ENCODE data around the gene TERT. TPM values are rescaled to one million over a fixed set of nuclear protein-coding genes. Genes with fewer than 3 reads are reported as not detected.

TERT gene
- total and polyA plus RNA-seq, 2 donors (not counting 1 experiment from before 2014, with no cell fraction given): 0.24 to 0.39 TPM

DNA sequence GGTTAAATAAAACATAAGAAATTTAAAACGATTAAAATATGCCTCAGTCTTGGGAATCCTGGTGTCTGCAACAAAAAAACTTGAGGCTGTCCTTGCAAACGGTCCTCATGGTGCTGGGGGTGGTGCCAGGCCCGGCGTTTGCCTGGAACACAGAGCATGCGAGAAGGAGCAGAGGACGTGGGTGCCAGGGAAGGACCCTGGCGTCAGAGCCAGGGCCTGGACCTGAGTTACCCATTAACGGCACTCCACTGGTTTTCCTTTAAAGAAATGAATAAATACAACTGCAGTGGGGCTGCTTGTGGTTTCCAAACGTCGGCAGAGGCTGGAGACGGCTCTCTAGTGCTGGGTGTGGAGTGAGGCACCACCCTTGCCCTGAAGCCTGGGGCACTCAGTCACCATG lies 69.8 kb downstream of the TERT start, which contains the start of gene SLC6A18:
Gene SLC6A18 (plus strand): TSS at position 301 of the 400 bp plus-strand sequence. CDS start 97 bp downstream, at position 398.
- no peaks in the 10 kb centered on the region for H3K4me1 Mint-ChIP-seq

DNA sequence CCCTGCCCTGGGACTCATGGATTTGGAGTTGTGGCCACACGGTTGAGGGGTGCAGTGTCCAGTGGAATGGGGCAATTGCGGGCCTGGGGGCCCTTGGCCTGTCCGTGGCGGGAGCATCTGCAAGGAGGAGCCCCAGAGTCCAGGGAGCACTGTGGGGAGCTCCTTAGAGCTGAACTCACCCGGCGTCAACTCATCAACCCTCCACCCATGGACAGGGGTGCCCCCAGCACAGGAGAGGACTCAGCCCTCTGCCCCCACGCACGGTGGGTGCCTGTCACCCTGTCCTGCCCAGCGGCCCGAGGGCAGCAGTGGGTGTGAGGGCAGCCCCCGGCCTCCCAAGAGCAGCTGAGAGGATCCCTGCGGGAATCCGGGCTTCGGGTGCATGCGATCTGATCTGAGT lies 70.2 kb downstream of the TERT start:
- Mint-ChIP-seq H3K4me1 (no peaks in the 10 kb centered on the region), H3K4me3 (no peak overlapping the region), H3K27ac (no peak overlapping the region), H3K27me3 (peaks cover 8% of the 10 kb centered on the region), H3K9me3 (ENCODE audit: insufficient read depth) (no peaks in the 10 kb centered on the region)
- peaks cover 0 to 3% (median 0%) of the 10 kb centered on the region in 4 experiments for H3K27me3 ChIP-seq (replicated peaks in 1 of 4; ENCODE audit: control extremely low read depth in 1 of 4, control insufficient read depth in 3 of 4, insufficient read depth in 4 of 4, low read length in 3 of 4)
- POLR2A ChIA-PET: no interaction called here
- no peaks in the 10 kb centered on the region for H3K79me2 ChIP-seq (ENCODE audit: control insufficient read depth, insufficient read depth, low read length)
- no peak overlapping the region for H3K4me2 ChIP-seq (replicated peaks; ENCODE audit: low read depth, low read length, poor library complexity, severe bottlenecking)
- no peaks in the 10 kb centered on the region for H3K9me3 ChIP-seq (ENCODE audit: control extremely low read depth in 1 of 3, control insufficient read depth in 2 of 3, insufficient read depth in 1 of 3, low read length in 2 of 3)
- H3K4me3 ChIP-seq (ENCODE audit: control extremely low read depth in 1 of 5, extremely low read depth in 1 of 5, insufficient read depth in 1 of 5, low read depth in 2 of 5, low read length in 4 of 5): no peak overlapping the region
- H3K9ac ChIP-seq (ENCODE audit: low read length): no peak overlapping the region
- H4K20me1 ChIP-seq (ENCODE audit: control insufficient read depth, insufficient read depth, low read length, poor library complexity, severe bottlenecking): no peaks in the 10 kb centered on the region
- intact Hi-C loops (cut with micrococcal nuclease): no loop called here
- WGBS (ENCODE audit: insufficient coverage): 90% methylated on average over 9 of the region's 15 CpGs
- H3K4me1 ChIP-seq (ENCODE audit: control insufficient read depth in 2 of 2, insufficient read depth in 2 of 2, low read length in 2 of 2): no peaks in the 10 kb centered on the region
- TF ChIP-seq EZH2 (IDR thresholded peaks at IDR 0.05; ENCODE audit: borderline replicate concordance, insufficient read depth, low read depth, low read length, poor library complexity, severe bottlenecking): no peak
- no peaks in the 10 kb centered on the region for H3K36me3 ChIP-seq (replicated peaks in 1 of 2; ENCODE audit: control extremely low read depth in 1 of 2, control insufficient read depth in 1 of 2, extremely low read depth in 1 of 2, insufficient read depth in 2 of 2, low read length in 1 of 2)
- no peak for ATAC-seq (ENCODE audit: low read depth)
- CTCF ChIA-PET: no interaction called here
- H2AFZ ChIP-seq (ENCODE audit: insufficient read depth, low read depth, low read length, poor library complexity, severe bottlenecking): no peak overlapping the region
- H3K27ac ChIP-seq (ENCODE audit: low read length in 2 of 2): no peak overlapping the region
- no peak for DNase-seq

More for the DNA sequence above, 69.8 kb downstream of the TERT start, which contains the start of gene SLC6A18:
- Histone ChIP-seq H3K4me2 (replicated peaks; ENCODE audit: low read depth, low read length, poor library complexity, severe bottlenecking) (no peak within 1 kb of the TSS), H3K4me1 (ENCODE audit: control insufficient read depth in 2 of 2, insufficient read depth in 2 of 2, low read length in 2 of 2) (no peaks in the 10 kb centered on the region), H3K79me2 (ENCODE audit: control insufficient read depth, insufficient read depth, low read length) (no peaks in the 10 kb centered on the region), H4K20me1 (ENCODE audit: control insufficient read depth, insufficient read depth, low read length, poor library complexity, severe bottlenecking) (no peaks in the 10 kb centered on the region), H3K4me3 (ENCODE audit: control extremely low read depth in 1 of 5, extremely low read depth in 1 of 5, insufficient read depth in 1 of 5, low read depth in 2 of 5, low read length in 4 of 5) (no peak within 1 kb of the TSS), H3K9me3 (ENCODE audit: control extremely low read depth in 1 of 3, control insufficient read depth in 2 of 3, insufficient read depth in 1 of 3, low read length in 2 of 3) (no peaks in the 10 kb centered on the region), H2AFZ (ENCODE audit: insufficient read depth, low read depth, low read length, poor library complexity, severe bottlenecking) (no peak within 1 kb of the TSS), H3K27me3 (replicated peaks in 1 of 4; ENCODE audit: control extremely low read depth in 1 of 4, control insufficient read depth in 3 of 4, insufficient read depth in 4 of 4, low read length in 3 of 4) (peaks cover 0 to 3% (median 0%) of the 10 kb centered on the region in 4 experiments), H3K27ac (ENCODE audit: low read length in 2 of 2) (no peak within 1 kb of the TSS), H3K36me3 (replicated peaks in 1 of 2; ENCODE audit: control extremely low read depth in 1 of 2, control insufficient read depth in 1 of 2, extremely low read depth in 1 of 2, insufficient read depth in 2 of 2, low read length in 1 of 2) (no peaks in the 10 kb centered on the region), H3K9ac (ENCODE audit: low read length) (no peak within 1 kb of the TSS)
- peaks cover 8% of the 10 kb centered on the region for H3K27me3 Mint-ChIP-seq
- CTCF ChIA-PET: no interaction called here
- POLR2A ChIA-PET: no interaction called here
- TF ChIP-seq, protein P1, sequence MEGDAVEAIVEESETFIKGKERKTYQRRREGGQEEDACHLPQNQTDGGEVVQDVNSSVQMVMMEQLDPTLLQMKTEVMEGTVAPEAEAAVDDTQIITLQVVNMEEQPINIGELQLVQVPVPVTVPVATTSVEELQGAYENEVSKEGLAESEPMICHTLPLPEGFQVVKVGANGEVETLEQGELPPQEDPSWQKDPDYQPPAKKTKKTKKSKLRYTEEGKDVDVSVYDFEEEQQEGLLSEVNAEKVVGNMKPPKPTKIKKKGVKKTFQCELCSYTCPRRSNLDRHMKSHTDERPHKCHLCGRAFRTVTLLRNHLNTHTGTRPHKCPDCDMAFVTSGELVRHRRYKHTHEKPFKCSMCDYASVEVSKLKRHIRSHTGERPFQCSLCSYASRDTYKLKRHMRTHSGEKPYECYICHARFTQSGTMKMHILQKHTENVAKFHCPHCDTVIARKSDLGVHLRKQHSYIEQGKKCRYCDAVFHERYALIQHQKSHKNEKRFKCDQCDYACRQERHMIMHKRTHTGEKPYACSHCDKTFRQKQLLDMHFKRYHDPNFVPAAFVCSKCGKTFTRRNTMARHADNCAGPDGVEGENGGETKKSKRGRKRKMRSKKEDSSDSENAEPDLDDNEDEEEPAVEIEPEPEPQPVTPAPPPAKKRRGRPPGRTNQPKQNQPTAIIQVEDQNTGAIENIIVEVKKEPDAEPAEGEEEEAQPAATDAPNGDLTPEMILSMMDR (IDR thresholded peaks at IDR 0.05): no peak
- no peak for TF ChIP-seq EZH2 (IDR thresholded peaks at IDR 0.05; ENCODE audit: borderline replicate concordance, insufficient read depth, low read depth, low read length, poor library complexity, severe bottlenecking)
- ATAC-seq (ENCODE audit: low read depth) (no peak), DNase-seq (no peak)
- H3K9me3 Mint-ChIP-seq (ENCODE audit: insufficient read depth): no peaks in the 10 kb centered on the region
- no peak within 1 kb of the TSS for H3K27ac Mint-ChIP-seq
- 85% methylated on average over 10 of the region's 11 CpGs for WGBS (ENCODE audit: insufficient coverage)
- intact Hi-C loops (cut with micrococcal nuclease): no loop called here
- H3K4me3 Mint-ChIP-seq: no peak within 1 kb of the TSS
